Measurements from ENCODE around the gene EIF3I. TPM values are rescaled to one million over a fixed set of nuclear protein-coding genes. Genes with fewer than 3 reads are reported as not detected.

The EIF3I gene
- total and polyA plus RNA-seq, 2 of the 13 experiments (the other 11 are each of a cell fraction or from before 2014, with no cell fraction given): 210 to 223 TPM

- TF ChIP-seq ZNF460 (CRISPR knock-in tag; IDR thresholded peaks at IDR 0.05; ENCODE audit: borderline replicate concordance) (no peak; the same call in 1 of the 2 replicates), ZNF652 (CRISPR knock-in tag; IDR thresholded peaks at IDR 0.05; ENCODE audit: borderline replicate concordance, low read depth) (no peak), NFE2L1 (CRISPR knock-in tag; IDR thresholded peaks at IDR 0.05; ENCODE audit: borderline replicate concordance) (no peak), TGIF2 (CRISPR knock-in tag; IDR thresholded peaks at IDR 0.05) (peak; percentile 59; the same call in 1 of the 2 replicates), ZNF644 (CRISPR knock-in tag; IDR thresholded peaks at IDR 0.05; ENCODE audit: low read depth) (no peak), CC2D1A (CRISPR knock-in tag; IDR thresholded peaks at IDR 0.05) (no peak), NPAS2 (CRISPR knock-in tag; IDR thresholded peaks at IDR 0.05; ENCODE audit: borderline replicate concordance) (no peak), SIX4 (CRISPR knock-in tag; IDR thresholded peaks at IDR 0.05) (no peak), ZNF562 (CRISPR knock-in tag; IDR thresholded peaks at IDR 0.05; ENCODE audit: borderline replicate concordance) (no peak), ZNF343 (CRISPR knock-in tag; IDR thresholded peaks at IDR 0.05) (no peak), ZNF557 (CRISPR knock-in tag; IDR thresholded peaks at IDR 0.05) (no peak), ZNF510 (CRISPR knock-in tag; IDR thresholded peaks at IDR 0.05; ENCODE audit: low read depth) (no peak), PATZ1 (CRISPR knock-in tag; IDR thresholded peaks at IDR 0.05) (peak; percentile 73), ZFP37 (CRISPR knock-in tag; IDR thresholded peaks at IDR 0.05; ENCODE audit: borderline replicate concordance) (no peak), PHF21A (CRISPR knock-in tag; IDR thresholded peaks at IDR 0.05) (no peak), ZNF282 (IDR thresholded peaks at IDR 0.05; ENCODE audit: partially characterized antibody) (no peak), KLF16 (CRISPR knock-in tag; IDR thresholded peaks at IDR 0.05) (no peak), ZNF143 (CRISPR knock-in tag; IDR thresholded peaks at IDR 0.05) (no peak), ZNF597 (CRISPR knock-in tag; IDR thresholded peaks at IDR 0.05) (no peak), PAF1 (CRISPR knock-in tag; IDR thresholded peaks at IDR 0.05) (no peak), ZNF720 (CRISPR knock-in tag; IDR thresholded peaks at IDR 0.05) (no peak), WIZ (CRISPR knock-in tag; IDR thresholded peaks at IDR 0.05) (no peak)
- TF ChIP-seq, protein P1, sequence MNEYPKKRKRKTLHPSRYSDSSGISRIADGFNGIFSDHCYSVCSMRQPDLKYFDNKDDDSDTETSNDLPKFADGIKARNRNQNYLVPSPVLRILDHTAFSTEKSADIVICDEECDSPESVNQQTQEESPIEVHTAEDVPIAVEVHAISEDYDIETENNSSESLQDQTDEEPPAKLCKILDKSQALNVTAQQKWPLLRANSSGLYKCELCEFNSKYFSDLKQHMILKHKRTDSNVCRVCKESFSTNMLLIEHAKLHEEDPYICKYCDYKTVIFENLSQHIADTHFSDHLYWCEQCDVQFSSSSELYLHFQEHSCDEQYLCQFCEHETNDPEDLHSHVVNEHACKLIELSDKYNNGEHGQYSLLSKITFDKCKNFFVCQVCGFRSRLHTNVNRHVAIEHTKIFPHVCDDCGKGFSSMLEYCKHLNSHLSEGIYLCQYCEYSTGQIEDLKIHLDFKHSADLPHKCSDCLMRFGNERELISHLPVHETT (CRISPR knock-in tag; conservative IDR thresholded peaks at IDR 0.05): no peak
Measured at GRCh38 chr1:32247983-32248889, 26.0 kb downstream of the EIF3I start (continued).

Measured in HepG2 (cell line).